ENCODE results near the gene RETREG1. TPM values are rescaled to one million over a fixed set of nuclear protein-coding genes. Genes with fewer than 3 reads are reported as not detected.

The RETREG1 gene
- total and polyA plus RNA-seq, 2 donors (not counting 3 experiments of a cell fraction or from before 2014, with no cell fraction given), result 0.46 TPM; not detected in 1

DNA sequence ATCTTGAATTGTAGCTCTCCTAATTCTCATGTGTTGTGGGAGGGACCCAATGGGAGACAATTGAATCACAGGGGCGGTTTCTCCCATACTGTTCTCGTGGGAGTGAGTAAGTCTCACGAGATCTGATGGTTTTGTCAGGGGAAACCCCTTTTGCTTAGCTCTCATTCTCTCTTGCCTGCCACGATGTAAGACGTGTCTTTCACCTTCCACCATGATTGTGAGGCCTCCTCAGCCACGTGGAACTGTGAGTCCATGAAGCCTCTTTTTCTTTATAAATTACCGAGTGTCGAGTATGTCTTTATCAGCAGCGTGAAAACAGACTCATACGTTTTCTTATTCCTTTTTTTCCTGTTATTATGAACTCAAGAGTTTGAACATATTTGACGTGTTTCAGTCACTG lies 39.1 kb downstream of the RETREG1 start:
- H3K4me2 ChIP-seq (ENCODE audit: insufficient read depth, low read length), result no peak overlapping the region

More for the DNA sequence above, 39.1 kb downstream of the RETREG1 start:
- dilution Hi-C loops (cut with MboI; ENCODE audit: extremely low pct_ligation_motif_present, low sequenced_read_pairs) (no loop called here), intact Hi-C loops (cut with micrococcal nuclease) (no loop called here)
- H3K4me3 ChIP-seq (replicated peaks in 1 of 3; ENCODE audit: insufficient read depth in 1 of 3, low read depth in 1 of 3, low read length in 3 of 3), result no peak overlapping the region
- H3K9ac ChIP-seq (replicated peaks; ENCODE audit: extremely low read depth, insufficient read depth, low read length), result no peak overlapping the region
- no peaks in the 10 kb centered on the region for H3K36me3 ChIP-seq (ENCODE audit: control insufficient read depth in 2 of 2, extremely low read depth in 1 of 2, insufficient read depth in 2 of 2, low read length in 2 of 2)
- ChIA-PET CTCF (interaction anchor here (1.2 kb wide), 1 partner anchor 122 kb away, joined by 3 read pairs; no protein-coding TSS in a partner anchor), POLR2A (no interaction called here)
- no TSS peak for BruUV-seq (replicated peaks)
- no peak for TF ChIP-seq EZH2 (IDR thresholded peaks at IDR 0.05; ENCODE audit: borderline replicate concordance, low read depth, low read length, severe bottlenecking)
- no peak for TF ChIP-seq GATA2 (IDR thresholded peaks at IDR 0.05; ENCODE audit: insufficient read depth, insufficient read length, low read depth, low read length)
- TF ChIP-seq FOS (IDR thresholded peaks at IDR 0.05; ENCODE audit: borderline replicate concordance, insufficient read depth, low read length), result no peak
- TF ChIP-seq POLR2AphosphoS5 (IDR thresholded peaks at IDR 0.05; ENCODE audit: insufficient read depth, low read depth, low read length), result no peak
- TF ChIP-seq MYC (IDR thresholded peaks at IDR 0.05; ENCODE audit: low read depth, low read length), result no peak
- TF ChIP-seq, protein P1, sequence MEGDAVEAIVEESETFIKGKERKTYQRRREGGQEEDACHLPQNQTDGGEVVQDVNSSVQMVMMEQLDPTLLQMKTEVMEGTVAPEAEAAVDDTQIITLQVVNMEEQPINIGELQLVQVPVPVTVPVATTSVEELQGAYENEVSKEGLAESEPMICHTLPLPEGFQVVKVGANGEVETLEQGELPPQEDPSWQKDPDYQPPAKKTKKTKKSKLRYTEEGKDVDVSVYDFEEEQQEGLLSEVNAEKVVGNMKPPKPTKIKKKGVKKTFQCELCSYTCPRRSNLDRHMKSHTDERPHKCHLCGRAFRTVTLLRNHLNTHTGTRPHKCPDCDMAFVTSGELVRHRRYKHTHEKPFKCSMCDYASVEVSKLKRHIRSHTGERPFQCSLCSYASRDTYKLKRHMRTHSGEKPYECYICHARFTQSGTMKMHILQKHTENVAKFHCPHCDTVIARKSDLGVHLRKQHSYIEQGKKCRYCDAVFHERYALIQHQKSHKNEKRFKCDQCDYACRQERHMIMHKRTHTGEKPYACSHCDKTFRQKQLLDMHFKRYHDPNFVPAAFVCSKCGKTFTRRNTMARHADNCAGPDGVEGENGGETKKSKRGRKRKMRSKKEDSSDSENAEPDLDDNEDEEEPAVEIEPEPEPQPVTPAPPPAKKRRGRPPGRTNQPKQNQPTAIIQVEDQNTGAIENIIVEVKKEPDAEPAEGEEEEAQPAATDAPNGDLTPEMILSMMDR (IDR thresholded peaks at IDR 0.05; ENCODE audit: extremely low read depth in 1 of 2, insufficient read depth in 1 of 2, low read depth in 1 of 2, low read length in 2 of 2), result no peak
- TF ChIP-seq POLR2A (IDR thresholded peaks at IDR 0.05; ENCODE audit: low read depth, low read length), result no peak
- TF ChIP-seq JUN (IDR thresholded peaks at IDR 0.05; ENCODE audit: borderline replicate concordance, insufficient read depth, insufficient read length, low read depth), result no peak
- TF ChIP-seq, protein P2, sequence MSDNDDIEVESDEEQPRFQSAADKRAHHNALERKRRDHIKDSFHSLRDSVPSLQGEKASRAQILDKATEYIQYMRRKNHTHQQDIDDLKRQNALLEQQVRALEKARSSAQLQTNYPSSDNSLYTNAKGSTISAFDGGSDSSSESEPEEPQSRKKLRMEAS (IDR thresholded peaks at IDR 0.05; ENCODE audit: insufficient read depth, insufficient read length), result no peak
- FAIRE-seq, result no peak
- no peak for DNase-seq (ENCODE audit: low read depth, low spot score)
- H3K27me3 ChIP-seq (ENCODE audit: control insufficient read depth in 2 of 2, insufficient read depth in 2 of 2, low read length in 2 of 2), result peaks cover 0 to 2% of the 10 kb centered on the region in 2 experiments
- H3K9me1 ChIP-seq (replicated peaks; ENCODE audit: control insufficient read depth, extremely low read depth, insufficient read depth, low read length), result no peaks in the 10 kb centered on the region
- H3K9me3 ChIP-seq (replicated peaks; ENCODE audit: control insufficient read depth, insufficient read depth, low read length), result no peaks in the 10 kb centered on the region
- no peaks in the 10 kb centered on the region for H3K79me2 ChIP-seq (ENCODE audit: control insufficient read depth, insufficient read depth, low read length)
- no peak overlapping the region for H2AFZ ChIP-seq (ENCODE audit: low read depth, low read length)
- H3K4me1 ChIP-seq (ENCODE audit: control insufficient read depth, extremely low read depth, insufficient read depth, low read length), result no peaks in the 10 kb centered on the region
- no peak overlapping the region for H3K27ac ChIP-seq (ENCODE audit: insufficient read depth, low read depth, low read length)
- H4K20me1 ChIP-seq (replicated peaks; ENCODE audit: control insufficient read depth, extremely low read depth, insufficient read depth, low read length), result no peaks in the 10 kb centered on the region
